ENCODE data around the gene CHRND. TPM values are rescaled to one million over a fixed set of nuclear protein-coding genes. Genes with fewer than 3 reads are reported as not detected.
"Not testable (repeated sequence)": the region's sequence is repeated elsewhere in the genome, so short reads cannot be mapped to it uniquely, and the experiment has no call there.

The CHRND gene
- total RNA-seq, 1 donor from 2014 or later = not detected

GRCh38 chr2:232521959-232522622, 3.9 kb upstream of the CHRND start:
- DNase-seq (ENCODE audit: low spot score) (peak; percentile 68), ATAC-seq (no peak)
- intact Hi-C loops (cut with DNase I) = loop anchor here (10.0 kb wide), 1 partner anchor 617 kb away; no protein-coding TSS in a partner anchor

DNA sequence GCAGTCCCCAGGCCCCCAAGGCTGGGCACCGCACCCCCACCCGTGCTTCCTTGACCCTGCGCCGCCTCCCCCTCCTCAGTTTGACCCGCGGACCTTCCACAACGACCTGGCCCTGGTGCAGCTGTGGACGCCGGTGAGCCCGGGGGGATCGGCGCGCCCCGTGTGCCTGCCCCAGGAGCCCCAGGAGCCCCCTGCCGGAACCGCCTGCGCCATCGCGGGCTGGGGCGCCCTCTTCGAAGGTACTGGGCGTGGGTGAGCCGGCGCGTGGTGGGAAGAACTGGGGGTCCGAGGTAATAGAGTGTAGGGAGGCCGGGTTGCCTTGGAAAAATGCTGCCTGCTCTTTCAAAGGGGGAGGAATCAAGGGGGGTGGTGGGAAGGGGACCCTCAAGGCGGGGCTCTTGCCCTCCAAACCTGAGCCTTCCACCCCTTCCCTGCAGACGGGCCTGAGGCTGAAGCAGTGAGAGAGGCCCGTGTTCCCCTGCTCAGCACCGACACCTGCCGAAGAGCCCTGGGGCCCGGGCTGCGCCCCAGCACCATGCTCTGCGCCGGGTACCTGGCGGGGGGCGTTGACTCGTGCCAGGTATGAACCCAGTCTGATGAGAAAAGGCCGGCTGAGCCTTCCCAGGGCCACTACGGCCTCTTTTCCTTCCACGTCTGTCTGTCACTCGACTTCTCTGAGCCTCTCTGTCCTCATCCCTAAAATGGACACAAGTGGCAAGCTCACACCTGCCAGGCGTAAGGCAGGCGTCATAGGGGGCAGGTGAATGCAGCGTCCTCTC, 3.1 kb upstream of the CHRND start:
- no peak for ATAC-seq
- intact Hi-C loops (cut with DNase I) = loop anchor here (10.0 kb wide), 1 partner anchor 618 kb away; no protein-coding TSS in a partner anchor

DNA sequence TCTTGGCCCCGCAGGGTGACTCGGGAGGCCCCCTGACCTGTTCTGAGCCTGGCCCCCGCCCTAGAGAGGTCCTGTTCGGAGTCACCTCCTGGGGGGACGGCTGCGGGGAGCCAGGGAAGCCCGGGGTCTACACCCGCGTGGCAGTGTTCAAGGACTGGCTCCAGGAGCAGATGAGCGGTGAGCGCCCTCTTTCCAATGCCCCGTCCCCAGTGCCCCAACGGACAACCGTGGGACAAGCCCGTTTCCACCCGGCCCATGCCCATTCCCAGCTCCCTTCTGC, 2.6 kb upstream of the CHRND start:
- DNase-seq (ENCODE audit: low spot score) = no peak
- intact Hi-C loops (cut with DNase I) = loop anchor here (10.0 kb wide), 1 partner anchor 619 kb away; no protein-coding TSS in a partner anchor
- no peak for ATAC-seq

More for the DNA sequence above, 3.1 kb upstream of the CHRND start:
- DNase-seq (ENCODE audit: low spot score) = no peak

GRCh38 chr2:232523682-232524597, 2.0 kb upstream of the CHRND start:
- no peak for DNase-seq (ENCODE audit: low spot score)
- intact Hi-C loops (cut with DNase I) = loop anchor here (10.0 kb wide), 1 partner anchor 619 kb away; no protein-coding TSS in a partner anchor
- no peak for ATAC-seq

GRCh38 chr2:232524771-232525170, 1.2 kb upstream of the CHRND start:
- intact Hi-C loops (cut with DNase I) = loop anchor here (10.0 kb wide), 1 partner anchor 620 kb away; no protein-coding TSS in a partner anchor
- DNase-seq (ENCODE audit: low spot score) = no peak
- ATAC-seq = no peak

DNA sequence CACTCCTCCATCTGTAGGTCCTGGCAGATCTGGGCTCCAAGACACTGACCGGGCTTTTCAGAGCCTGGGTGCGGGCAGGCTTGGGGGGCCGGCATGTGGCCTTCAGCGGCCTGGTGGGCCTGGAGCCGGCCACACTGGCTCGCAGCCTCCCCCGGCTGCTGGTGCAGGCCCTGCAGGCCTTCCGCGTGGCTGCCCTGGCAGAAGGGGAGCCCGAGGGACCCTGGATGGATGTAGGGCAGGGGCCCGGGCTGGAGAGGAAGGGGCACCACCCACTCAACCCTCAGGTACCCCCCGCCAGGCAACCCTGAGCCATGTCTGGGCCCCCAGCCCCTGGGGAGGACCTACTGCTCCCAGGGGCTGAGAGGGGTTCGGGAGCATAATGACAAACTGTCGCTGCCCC, 761 bp upstream of the CHRND start:
- intact Hi-C loops (cut with DNase I) = loop anchor here (10.0 kb wide), 1 partner anchor 620 kb away; no protein-coding TSS in a partner anchor
- DNase-seq (ENCODE audit: low spot score) (no peak), ATAC-seq (no peak)

- DNase-seq (ENCODE audit: low spot score) (no peak), ATAC-seq (no peak)
- intact Hi-C loops (cut with DNase I) = loop anchor here (10.0 kb wide), 1 partner anchor 622 kb away; no protein-coding TSS in a partner anchor
Observed at GRCh38 chr2:232526372-232526941, 497 bp downstream of the CHRND start.

DNA sequence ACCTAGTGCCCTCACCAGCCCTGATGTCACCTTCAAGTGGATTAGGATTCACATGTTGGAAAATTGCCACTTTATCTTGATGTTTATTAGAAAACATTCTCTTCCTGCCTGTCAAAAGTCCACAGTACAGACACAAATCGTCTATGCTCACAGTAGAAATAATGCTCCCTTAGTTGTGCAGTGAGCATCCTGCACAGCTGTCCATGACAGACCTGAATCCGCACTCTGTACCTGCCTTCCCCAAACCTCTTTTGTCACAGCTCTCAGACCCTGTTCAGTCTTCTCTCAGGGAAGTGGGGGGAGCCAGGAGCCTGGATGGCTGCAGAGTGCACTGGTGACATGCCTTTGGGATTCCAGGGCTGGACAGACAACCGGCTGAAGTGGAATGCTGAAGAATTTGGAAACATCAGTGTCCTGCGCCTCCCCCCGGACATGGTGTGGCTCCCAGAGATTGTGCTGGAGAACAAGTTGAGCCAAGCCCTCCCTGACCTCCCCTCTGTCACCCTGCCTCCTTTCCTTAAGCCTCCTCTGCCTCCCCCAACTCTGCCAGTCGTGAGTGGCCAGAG, 2.0 kb downstream of the CHRND start:
- DNase-seq (ENCODE audit: low spot score) (no peak), ATAC-seq (no peak)
- intact Hi-C loops (cut with DNase I) = loop anchor here (10.0 kb wide), 1 partner anchor 623 kb away; no protein-coding TSS in a partner anchor

DNA sequence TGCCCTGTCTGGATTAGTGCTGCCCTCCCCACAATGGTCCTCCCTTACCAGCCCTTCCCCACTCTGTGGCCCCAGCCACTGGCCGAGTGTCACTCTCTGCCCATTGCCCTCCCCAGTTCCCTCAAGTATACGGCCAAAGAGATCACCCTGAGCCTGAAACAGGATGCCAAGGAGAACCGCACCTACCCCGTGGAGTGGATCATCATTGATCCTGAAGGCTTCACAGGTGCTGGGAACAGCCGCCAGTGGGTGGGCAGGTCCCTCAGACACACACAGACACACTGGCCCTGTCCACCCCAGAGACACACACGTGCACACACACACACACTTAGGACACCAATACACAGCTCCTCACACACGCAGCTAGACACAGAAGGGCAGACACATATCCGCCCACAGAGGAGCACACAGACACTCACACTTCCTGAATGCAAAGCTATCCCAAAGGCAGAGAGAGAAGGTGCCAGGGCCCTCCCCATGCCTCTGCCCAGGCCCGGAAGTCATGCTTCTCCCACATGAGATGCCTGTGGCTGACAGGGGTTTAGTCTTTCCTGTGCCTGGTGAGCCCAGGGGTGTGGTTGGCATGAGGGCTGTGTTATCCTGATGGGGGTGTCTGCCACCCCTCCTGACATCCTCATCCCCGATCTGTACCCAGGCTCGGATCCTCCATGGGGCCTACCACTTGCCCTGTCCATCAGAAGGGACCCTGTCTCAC, 2.9 kb downstream of the CHRND start:
- intact Hi-C loops (cut with DNase I) = loop anchor here (10.0 kb wide), 1 partner anchor 624 kb away; no protein-coding TSS in a partner anchor
- DNase-seq (ENCODE audit: low spot score) (no peak), ATAC-seq (no peak)

GRCh38 chr2:232529806-232530547, 4.0 kb downstream of the CHRND start:
- no peak for ATAC-seq
- no peak for DNase-seq (ENCODE audit: low spot score)
- intact Hi-C loops (cut with DNase I) = loop anchor here (10.0 kb wide), 1 partner anchor 625 kb away; no protein-coding TSS in a partner anchor

GRCh38 chr2:232530626-232531260, 4.8 kb downstream of the CHRND start:
- no peak for ATAC-seq
- DNase-seq (ENCODE audit: low spot score) = no peak
- intact Hi-C loops (cut with DNase I) = no loop called here

- intact Hi-C loops (cut with DNase I) = no loop called here
- no peak for ATAC-seq
- DNase-seq (ENCODE audit: low spot score) = peak; percentile 17
Observed at GRCh38 chr2:232532419-232532818, 6.5 kb downstream of the CHRND start.

DNA sequence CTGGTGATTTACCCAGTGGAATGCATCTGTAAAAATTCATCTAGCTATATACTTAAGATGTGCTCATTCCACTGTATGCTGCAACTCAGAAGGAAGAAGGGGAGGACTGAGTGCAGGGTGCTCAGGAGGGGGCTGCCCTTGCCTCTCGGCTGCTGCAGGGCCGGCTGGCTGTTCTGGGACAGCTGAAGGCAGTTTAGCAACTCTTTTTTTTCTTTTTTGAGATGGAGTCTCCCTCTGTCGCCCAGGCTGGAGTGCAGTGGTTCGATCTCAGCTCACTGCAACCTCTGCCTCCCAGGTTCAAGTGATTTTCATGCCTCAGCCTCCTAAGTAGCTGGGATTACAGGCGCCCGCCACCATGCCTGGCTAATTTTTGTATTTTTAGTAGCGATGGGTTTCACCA, 6.9 kb downstream of the CHRND start:
- ATAC-seq; intact Hi-C loops (cut with DNase I): not testable (repeated sequence)
- DNase-seq (ENCODE audit: low spot score) = peak; percentile 27

DNA sequence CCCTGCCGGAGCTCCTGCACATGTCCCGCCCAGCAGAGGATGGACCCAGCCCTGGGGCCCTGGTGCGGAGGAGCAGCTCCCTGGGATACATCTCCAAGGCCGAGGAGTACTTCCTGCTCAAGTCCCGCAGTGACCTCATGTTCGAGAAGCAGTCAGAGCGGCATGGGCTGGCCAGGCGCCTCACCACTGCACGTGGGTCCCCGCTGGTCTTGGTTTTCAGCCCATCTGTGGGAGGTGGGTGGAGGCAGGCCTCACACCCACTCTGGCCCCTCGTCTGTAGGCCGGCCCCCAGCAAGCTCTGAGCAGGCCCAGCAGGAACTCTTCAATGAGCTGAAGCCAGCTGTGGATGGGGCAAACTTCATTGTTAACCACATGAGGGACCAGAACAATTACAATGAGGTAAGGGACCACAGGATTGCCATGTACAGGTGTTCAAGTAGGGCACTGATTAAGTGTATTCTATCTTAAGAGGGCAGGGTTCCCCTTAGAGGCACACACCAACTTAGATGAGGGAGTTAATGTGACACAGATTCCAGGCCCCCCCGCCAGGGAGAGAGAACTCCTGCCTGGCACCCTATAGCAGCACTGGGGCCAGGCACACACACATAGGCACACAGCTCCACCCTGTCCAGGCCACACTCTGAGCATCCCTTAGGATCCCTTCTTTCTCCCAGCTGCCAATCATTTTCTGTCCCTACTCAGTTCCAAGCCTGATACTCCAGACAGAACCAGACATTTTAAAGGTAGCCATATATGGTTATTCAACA, 8.2 kb downstream of the CHRND start:
- ATAC-seq (no peak), DNase-seq (ENCODE audit: low spot score) (peak; percentile 30)
- intact Hi-C loops (cut with DNase I) = no loop called here

GRCh38 chr2:232534940-232535651, 9.1 kb downstream of the CHRND start:
- intact Hi-C loops (cut with DNase I) = no loop called here
- peak; percentile 25 for DNase-seq (ENCODE audit: low spot score)
- ATAC-seq = no peak
